ENCODE data around the gene AGO4.
"Not testable (repeated sequence)": the region's sequence is repeated elsewhere in the genome, so short reads cannot be mapped to it uniquely, and the experiment has no call there.

AGO4 gene

DNA sequence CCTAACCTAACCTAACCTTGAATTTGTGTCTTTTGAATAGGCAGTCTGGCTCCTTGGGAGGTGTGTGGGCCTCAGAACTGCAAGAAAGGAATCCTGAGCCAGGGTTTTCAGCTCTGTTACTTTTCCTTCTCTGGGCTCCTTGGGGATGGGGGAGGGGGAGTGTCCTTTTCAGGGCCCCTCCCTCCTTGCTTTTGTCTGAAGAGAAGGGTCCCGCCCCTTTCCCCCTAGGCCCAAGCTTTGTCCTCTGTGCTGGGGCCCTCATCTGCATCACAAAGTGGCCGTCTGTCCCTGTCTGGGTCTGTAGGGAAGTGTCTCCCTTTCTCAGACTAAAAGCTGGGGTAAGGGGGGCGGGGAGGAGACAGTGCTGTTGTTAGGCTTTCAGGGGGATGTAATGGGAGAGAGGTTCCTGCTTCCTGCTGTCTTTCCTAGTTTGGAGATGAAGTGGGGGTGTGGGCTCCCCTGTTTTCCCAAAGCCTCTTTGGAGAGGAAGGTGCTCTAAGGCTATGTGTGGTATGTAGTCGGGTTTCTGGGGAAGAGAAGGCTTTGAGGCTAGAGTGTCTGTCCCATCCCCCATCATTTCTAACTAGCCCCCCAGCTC lies 78.2 kb downstream of the AGO4 start:
- no peak overlapping the region for H3K4me3 ChIP-seq (replicated peaks in 1 of 2; ENCODE audit: low read depth in 2 of 2, low read length in 2 of 2)
- no peak for TF ChIP-seq CTCF (IDR thresholded peaks at IDR 0.05; ENCODE audit: low read depth, low read length)
- DNase-seq (ENCODE audit: low read depth in 2 of 2), result peak in 1 of 2 donors; percentile 7

DNA sequence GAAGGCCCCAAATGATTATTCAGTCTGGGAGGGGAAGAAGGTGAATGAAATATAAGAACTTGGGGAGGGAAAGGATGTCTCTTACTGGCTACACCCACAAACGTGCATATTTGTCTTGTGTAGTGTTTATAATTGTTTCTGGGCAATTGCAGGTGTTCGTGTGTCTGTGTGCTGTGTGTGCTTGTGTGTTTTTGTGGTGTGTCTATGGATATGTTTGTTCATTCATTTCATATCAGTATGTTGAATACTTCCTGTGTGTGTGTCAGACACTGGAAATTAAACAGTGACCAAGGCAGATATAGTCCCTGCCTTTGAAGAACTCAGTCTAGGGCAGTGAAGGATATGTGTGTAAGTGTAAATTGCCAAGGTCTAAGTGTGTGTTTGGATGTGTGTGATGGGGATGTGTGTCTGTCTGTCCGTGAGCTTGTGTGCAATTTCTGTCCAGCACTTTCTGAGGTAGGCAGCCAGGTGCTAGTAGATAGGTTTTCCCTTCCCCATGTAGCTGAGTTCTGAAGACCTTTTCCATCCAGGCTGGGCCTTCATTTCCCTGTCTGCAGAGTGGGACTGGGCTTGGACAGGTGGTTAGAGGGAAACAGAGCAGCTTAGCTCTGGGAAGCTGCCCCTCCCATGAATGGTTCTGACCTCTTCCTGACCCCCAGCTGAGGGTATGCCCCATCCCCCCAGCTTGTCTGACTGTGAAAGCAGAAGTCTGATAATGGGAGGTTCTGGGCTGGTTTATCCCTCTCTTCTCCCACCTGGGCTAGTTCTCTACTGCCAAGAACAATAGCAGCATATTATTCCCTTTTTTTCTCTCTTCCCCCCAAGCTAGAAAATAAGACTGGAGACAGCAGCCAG lies 79.0 kb downstream of the AGO4 start:
- peak; percentile 8 to 12 for DNase-seq (ENCODE audit: low read depth in 2 of 2)
- no peak overlapping the region for H3K4me3 ChIP-seq (replicated peaks in 1 of 2; ENCODE audit: low read depth in 2 of 2, low read length in 2 of 2)
- no peak for TF ChIP-seq CTCF (IDR thresholded peaks at IDR 0.05; ENCODE audit: low read depth, low read length)

- TF ChIP-seq CTCF (IDR thresholded peaks at IDR 0.05; ENCODE audit: low read depth, low read length), result no peak
- no peak overlapping the region for H3K4me3 ChIP-seq (replicated peaks in 1 of 2; ENCODE audit: low read depth in 2 of 2, low read length in 2 of 2)
- no peak for DNase-seq (ENCODE audit: low read depth in 2 of 2)
Measured at GRCh38 chr1:35887508-35887907, 79.7 kb downstream of the AGO4 start.

DNA sequence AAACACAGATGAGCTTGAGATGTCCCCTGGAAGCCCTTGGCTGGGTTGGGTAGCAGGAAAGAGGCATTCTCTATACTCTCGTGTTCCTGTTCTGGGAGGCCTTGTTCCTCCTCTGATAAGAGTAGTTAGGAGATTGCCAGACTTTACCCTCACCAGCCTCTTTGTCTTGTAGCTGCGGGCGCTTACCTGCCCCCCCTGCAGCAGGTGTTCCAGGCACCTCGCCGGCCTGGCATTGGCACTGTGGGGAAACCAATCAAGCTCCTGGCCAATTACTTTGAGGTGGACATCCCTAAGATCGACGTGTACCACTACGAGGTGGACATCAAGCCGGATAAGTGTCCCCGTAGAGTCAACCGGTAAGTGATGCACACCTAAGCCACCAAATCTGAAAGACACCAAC lies 80.4 kb downstream of the AGO4 start:
- TF ChIP-seq CTCF (IDR thresholded peaks at IDR 0.05; ENCODE audit: low read depth, low read length), result no peak
- no peak for DNase-seq (ENCODE audit: low read depth in 2 of 2)
- H3K4me3 ChIP-seq (replicated peaks in 1 of 2; ENCODE audit: low read depth in 2 of 2, low read length in 2 of 2), result no peak overlapping the region

GRCh38 chr1:35888981-35889380 lies 81.2 kb downstream of the AGO4 start:
- DNase-seq (ENCODE audit: low read depth in 2 of 2); H3K4me3 ChIP-seq (replicated peaks in 1 of 2; ENCODE audit: low read depth in 2 of 2, low read length in 2 of 2): not testable (repeated sequence)

- no peak for DNase-seq (ENCODE audit: low read depth in 2 of 2)
- no peak overlapping the region for H3K4me3 ChIP-seq (replicated peaks in 1 of 2; ENCODE audit: low read depth in 2 of 2, low read length in 2 of 2)
- no peak for TF ChIP-seq CTCF (IDR thresholded peaks at IDR 0.05; ENCODE audit: low read depth, low read length)
Measured at GRCh38 chr1:35893051-35893879, 85.4 kb downstream of the AGO4 start.

GRCh38 chr1:35894183-35894582 lies 86.4 kb downstream of the AGO4 start:
- H3K4me3 ChIP-seq (replicated peaks in 1 of 2; ENCODE audit: low read depth in 2 of 2, low read length in 2 of 2), result no peak overlapping the region
- no peak for TF ChIP-seq CTCF (IDR thresholded peaks at IDR 0.05; ENCODE audit: low read depth, low read length)
- peak; percentile 42 to 63 for DNase-seq (ENCODE audit: low read depth in 2 of 2)

Data from cardiac fibroblast (primary cell).